ENCODE results near the gene CETN2. TPM values are rescaled to one million over a fixed set of nuclear protein-coding genes. Genes with fewer than 3 reads are reported as not detected.
"Not testable (repeated sequence)": the region's sequence is repeated elsewhere in the genome, so short reads cannot be mapped to it uniquely, and the experiment has no call there.

The CETN2 gene
- total RNA-seq, 2 experiments from 2014 or later = 11.1 to 11.6 TPM

GRCh38 chrX:152787062-152787461, 43.5 kb downstream of the CETN2 start:
- POLR2A ChIA-PET; H3K36me3 Mint-ChIP-seq (ENCODE audit: low read depth); DNase-seq; H3K4me3 Mint-ChIP-seq; H3K27ac Mint-ChIP-seq; ATAC-seq; H3K27me3 Mint-ChIP-seq (ENCODE audit: low read depth); CTCF ChIA-PET; H3K4me1 Mint-ChIP-seq (ENCODE audit: low read depth); H3K9me3 Mint-ChIP-seq (ENCODE audit: insufficient read depth): not testable (repeated sequence)

Other genes with a start within 250 kb of the CETN2 start
- not detected for gene GABRQ, start 192.9 kb downstream of the CETN2 start, total RNA-seq
- not detected for gene MAGEA3, start 132.0 kb downstream of the CETN2 start, total RNA-seq
- gene CSAG2, start 121.5 kb downstream of the CETN2 start, total RNA-seq = not detected
- gene MAGEA2B, start 116.1 kb downstream of the CETN2 start, total RNA-seq = not detected
- gene CSAG1, start 97.0 kb downstream of the CETN2 start, total RNA-seq = not detected
- not detected for gene MAGEA12, start 97.0 kb downstream of the CETN2 start, total RNA-seq
- not detected for gene MAGEA2, start 76.9 kb downstream of the CETN2 start, total RNA-seq
- not detected for gene CSAG3, start 71.5 kb downstream of the CETN2 start, total RNA-seq
- not detected for gene MAGEA6, start 61.1 kb downstream of the CETN2 start, total RNA-seq
- gene NSDHL, start 306 bp upstream of the CETN2 start, total RNA-seq = 10 to 100 TPM; 14.2 to 15.5 TPM
- under 1 TPM; 0.84 to 0.97 TPM for gene ZNF185, start 67.3 kb upstream of the CETN2 start, total RNA-seq
- not detected for gene PNMA5, start 163.4 kb upstream of the CETN2 start, total RNA-seq
- 1 to 10 TPM; 1.1 to 1.2 TPM for gene PNMA3, start 225.7 kb upstream of the CETN2 start, total RNA-seq
- under 1 TPM; 0.10 to 0.24 TPM for gene PNMA6A, start 241.7 kb upstream of the CETN2 start, total RNA-seq